ENCODE results near the gene MAN1A1. TPM values are rescaled to one million over a fixed set of nuclear protein-coding genes. Genes with fewer than 3 reads are reported as not detected.

MAN1A1 gene
- total and polyA plus RNA-seq, 2 experiments from 2014 or later: 2.0 to 8.7 TPM

DNA sequence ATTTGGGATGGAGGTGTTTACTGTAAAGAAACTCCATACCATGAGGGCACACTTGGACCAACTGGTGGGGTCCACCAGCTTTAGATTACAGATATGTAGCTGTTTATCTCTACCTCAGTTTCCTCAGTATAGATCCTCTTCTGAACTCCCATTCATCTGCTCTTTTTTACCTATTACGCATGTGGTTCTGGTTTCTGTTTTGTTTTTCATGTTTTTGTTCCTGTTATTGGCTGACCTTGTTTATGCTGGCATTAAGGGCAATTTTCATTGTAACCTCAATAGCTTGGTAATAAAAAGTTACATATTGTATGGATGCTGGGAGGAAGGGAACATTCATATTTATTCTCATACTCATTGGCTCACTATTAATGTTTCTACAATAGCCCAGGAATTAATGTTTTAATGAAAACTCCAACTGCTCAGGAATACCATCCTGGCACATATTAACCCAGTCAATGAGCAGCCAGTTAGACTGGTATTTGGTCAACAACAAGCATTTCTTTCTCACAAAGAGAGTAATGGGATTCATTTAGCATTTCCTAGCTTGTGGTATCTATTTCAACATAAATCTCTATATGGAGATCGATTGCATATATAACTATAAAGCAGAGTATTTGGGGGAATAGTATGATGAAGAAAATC is 187.3 kb downstream of the MAN1A1 start:
- H3K36me3 ChIP-seq (ENCODE audit: insufficient read depth): no peaks in the 10 kb centered on the region
- no peaks in the 10 kb centered on the region for H3K27me3 ChIP-seq (ENCODE audit: insufficient read depth)
- no peaks in the 10 kb centered on the region for H4K20me1 ChIP-seq (replicated peaks; ENCODE audit: insufficient read depth)
- DNase-seq (ENCODE audit: low spot score) (no peak), ATAC-seq (no peak)
- no peaks in the 10 kb centered on the region for H3K79me2 ChIP-seq (replicated peaks; ENCODE audit: insufficient read depth)
- 0 out of 2 replicates have a peak, but pooled peaks cover 4% of the 10 kb centered on the region for H3K9me2 ChIP-seq (ENCODE audit: insufficient read depth)
- no peaks in the 10 kb centered on the region for H3K36me3 Mint-ChIP-seq (ENCODE audit: low read depth)
- TF ChIP-seq ZNF114 (CRISPR knock-in tag; IDR thresholded peaks at IDR 0.05) (no peak), CREB1 (CRISPR knock-in tag; IDR thresholded peaks at IDR 0.05; ENCODE audit: low read depth) (no peak), JUNB (IDR thresholded peaks at IDR 0.05; ENCODE audit: unreplicated experiment) (no peak), STAT1 (IDR thresholded peaks at IDR 0.05; ENCODE audit: unreplicated experiment) (no peak), ZNF331 (CRISPR knock-in tag; IDR thresholded peaks at IDR 0.05; ENCODE audit: low read depth) (no peak), NANOG (IDR thresholded peaks at IDR 0.05; ENCODE audit: borderline replicate concordance) (no peak), EZH2phosphoT487 (IDR thresholded peaks at IDR 0.05; ENCODE audit: unreplicated experiment) (no peak), POLR2AphosphoS5 (IDR thresholded peaks at IDR 0.05; ENCODE audit: low read depth) (no peak), EZH2 (IDR thresholded peaks at IDR 0.05; ENCODE audit: low read depth, unreplicated experiment) (no peak)
- TF ChIP-seq, protein P1, sequence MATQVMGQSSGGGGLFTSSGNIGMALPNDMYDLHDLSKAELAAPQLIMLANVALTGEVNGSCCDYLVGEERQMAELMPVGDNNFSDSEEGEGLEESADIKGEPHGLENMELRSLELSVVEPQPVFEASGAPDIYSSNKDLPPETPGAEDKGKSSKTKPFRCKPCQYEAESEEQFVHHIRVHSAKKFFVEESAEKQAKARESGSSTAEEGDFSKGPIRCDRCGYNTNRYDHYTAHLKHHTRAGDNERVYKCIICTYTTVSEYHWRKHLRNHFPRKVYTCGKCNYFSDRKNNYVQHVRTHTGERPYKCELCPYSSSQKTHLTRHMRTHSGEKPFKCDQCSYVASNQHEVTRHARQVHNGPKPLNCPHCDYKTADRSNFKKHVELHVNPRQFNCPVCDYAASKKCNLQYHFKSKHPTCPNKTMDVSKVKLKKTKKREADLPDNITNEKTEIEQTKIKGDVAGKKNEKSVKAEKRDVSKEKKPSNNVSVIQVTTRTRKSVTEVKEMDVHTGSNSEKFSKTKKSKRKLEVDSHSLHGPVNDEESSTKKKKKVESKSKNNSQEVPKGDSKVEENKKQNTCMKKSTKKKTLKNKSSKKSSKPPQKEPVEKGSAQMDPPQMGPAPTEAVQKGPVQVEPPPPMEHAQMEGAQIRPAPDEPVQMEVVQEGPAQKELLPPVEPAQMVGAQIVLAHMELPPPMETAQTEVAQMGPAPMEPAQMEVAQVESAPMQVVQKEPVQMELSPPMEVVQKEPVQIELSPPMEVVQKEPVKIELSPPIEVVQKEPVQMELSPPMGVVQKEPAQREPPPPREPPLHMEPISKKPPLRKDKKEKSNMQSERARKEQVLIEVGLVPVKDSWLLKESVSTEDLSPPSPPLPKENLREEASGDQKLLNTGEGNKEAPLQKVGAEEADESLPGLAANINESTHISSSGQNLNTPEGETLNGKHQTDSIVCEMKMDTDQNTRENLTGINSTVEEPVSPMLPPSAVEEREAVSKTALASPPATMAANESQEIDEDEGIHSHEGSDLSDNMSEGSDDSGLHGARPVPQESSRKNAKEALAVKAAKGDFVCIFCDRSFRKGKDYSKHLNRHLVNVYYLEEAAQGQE (IDR thresholded peaks at IDR 0.05; ENCODE audit: unreplicated experiment): no peak
- TF ChIP-seq, protein P2, sequence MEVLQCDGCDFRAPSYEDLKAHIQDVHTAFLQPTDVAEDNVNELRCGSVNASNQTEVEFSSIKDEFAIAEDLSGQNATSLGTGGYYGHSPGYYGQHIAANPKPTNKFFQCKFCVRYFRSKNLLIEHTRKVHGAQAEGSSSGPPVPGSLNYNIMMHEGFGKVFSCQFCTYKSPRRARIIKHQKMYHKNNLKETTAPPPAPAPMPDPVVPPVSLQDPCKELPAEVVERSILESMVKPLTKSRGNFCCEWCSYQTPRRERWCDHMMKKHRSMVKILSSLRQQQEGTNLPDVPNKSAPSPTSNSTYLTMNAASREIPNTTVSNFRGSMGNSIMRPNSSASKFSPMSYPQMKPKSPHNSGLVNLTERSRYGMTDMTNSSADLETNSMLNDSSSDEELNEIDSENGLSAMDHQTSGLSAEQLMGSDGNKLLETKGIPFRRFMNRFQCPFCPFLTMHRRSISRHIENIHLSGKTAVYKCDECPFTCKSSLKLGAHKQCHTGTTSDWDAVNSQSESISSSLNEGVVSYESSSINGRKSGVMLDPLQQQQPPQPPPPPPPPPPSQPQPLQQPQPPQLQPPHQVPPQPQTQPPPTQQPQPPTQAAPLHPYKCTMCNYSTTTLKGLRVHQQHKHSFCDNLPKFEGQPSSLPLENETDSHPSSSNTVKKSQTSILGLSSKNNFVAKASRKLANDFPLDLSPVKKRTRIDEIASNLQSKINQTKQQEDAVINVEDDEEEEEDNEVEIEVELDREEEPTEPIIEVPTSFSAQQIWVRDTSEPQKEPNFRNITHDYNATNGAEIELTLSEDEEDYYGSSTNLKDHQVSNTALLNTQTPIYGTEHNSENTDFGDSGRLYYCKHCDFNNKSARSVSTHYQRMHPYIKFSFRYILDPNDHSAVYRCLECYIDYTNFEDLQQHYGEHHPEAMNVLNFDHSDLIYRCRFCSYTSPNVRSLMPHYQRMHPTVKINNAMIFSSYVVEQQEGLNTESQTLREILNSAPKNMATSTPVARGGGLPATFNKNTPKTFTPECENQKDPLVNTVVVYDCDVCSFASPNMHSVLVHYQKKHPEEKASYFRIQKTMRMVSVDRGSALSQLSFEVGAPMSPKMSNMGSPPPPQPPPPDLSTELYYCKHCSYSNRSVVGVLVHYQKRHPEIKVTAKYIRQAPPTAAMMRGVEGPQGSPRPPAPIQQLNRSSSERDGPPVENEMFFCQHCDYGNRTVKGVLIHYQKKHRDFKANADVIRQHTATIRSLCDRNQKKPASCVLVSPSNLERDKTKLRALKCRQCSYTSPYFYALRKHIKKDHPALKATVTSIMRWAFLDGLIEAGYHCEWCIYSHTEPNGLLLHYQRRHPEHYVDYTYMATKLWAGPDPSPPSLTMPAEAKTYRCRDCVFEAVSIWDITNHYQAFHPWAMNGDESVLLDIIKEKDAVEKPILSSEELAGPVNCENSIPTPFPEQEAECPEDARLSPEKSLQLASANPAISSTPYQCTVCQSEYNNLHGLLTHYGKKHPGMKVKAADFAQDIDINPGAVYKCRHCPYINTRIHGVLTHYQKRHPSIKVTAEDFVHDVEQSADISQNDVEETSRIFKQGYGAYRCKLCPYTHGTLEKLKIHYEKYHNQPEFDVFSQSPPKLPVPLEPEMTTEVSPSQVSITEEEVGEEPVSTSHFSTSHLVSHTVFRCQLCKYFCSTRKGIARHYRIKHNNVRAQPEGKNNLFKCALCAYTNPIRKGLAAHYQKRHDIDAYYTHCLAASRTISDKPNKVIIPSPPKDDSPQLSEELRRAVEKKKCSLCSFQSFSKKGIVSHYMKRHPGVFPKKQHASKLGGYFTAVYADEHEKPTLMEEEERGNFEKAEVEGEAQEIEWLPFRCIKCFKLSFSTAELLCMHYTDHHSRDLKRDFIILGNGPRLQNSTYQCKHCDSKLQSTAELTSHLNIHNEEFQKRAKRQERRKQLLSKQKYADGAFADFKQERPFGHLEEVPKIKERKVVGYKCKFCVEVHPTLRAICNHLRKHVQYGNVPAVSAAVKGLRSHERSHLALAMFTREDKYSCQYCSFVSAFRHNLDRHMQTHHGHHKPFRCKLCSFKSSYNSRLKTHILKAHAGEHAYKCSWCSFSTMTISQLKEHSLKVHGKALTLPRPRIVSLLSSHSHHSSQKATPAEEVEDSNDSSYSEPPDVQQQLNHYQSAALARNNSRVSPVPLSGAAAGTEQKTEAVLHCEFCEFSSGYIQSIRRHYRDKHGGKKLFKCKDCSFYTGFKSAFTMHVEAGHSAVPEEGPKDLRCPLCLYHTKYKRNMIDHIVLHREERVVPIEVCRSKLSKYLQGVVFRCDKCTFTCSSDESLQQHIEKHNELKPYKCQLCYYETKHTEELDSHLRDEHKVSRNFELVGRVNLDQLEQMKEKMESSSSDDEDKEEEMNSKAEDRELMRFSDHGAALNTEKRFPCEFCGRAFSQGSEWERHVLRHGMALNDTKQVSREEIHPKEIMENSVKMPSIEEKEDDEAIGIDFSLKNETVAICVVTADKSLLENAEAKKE (CRISPR knock-in tag; IDR thresholded peaks at IDR 0.05): no peak
- TF ChIP-seq, protein P3, sequence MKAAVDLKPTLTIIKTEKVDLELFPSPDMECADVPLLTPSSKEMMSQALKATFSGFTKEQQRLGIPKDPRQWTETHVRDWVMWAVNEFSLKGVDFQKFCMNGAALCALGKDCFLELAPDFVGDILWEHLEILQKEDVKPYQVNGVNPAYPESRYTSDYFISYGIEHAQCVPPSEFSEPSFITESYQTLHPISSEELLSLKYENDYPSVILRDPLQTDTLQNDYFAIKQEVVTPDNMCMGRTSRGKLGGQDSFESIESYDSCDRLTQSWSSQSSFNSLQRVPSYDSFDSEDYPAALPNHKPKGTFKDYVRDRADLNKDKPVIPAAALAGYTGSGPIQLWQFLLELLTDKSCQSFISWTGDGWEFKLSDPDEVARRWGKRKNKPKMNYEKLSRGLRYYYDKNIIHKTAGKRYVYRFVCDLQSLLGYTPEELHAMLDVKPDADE (IDR thresholded peaks at IDR 0.05): no peak
- TF ChIP-seq, protein P4, sequence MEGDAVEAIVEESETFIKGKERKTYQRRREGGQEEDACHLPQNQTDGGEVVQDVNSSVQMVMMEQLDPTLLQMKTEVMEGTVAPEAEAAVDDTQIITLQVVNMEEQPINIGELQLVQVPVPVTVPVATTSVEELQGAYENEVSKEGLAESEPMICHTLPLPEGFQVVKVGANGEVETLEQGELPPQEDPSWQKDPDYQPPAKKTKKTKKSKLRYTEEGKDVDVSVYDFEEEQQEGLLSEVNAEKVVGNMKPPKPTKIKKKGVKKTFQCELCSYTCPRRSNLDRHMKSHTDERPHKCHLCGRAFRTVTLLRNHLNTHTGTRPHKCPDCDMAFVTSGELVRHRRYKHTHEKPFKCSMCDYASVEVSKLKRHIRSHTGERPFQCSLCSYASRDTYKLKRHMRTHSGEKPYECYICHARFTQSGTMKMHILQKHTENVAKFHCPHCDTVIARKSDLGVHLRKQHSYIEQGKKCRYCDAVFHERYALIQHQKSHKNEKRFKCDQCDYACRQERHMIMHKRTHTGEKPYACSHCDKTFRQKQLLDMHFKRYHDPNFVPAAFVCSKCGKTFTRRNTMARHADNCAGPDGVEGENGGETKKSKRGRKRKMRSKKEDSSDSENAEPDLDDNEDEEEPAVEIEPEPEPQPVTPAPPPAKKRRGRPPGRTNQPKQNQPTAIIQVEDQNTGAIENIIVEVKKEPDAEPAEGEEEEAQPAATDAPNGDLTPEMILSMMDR (conservative IDR thresholded peaks at IDR 0.05; ENCODE audit: low read depth in 2 of 2): no peak
- no peak overlapping the region for H3K27ac Mint-ChIP-seq
- no peaks in the 10 kb centered on the region for H3K27me3 Mint-ChIP-seq (ENCODE audit: insufficient read depth, low read depth, poor library complexity)
- no peak overlapping the region for H3K4me3 Mint-ChIP-seq
- no peak overlapping the region for H3K4me3 ChIP-seq
- no peaks in the 10 kb centered on the region for H3K9me3 Mint-ChIP-seq
- no peak overlapping the region for H3K4me2 ChIP-seq
- no peaks in the 10 kb centered on the region for H3K4me1 ChIP-seq (ENCODE audit: insufficient read depth)
- H3K4me1 Mint-ChIP-seq: no peaks in the 10 kb centered on the region
- no peaks in the 10 kb centered on the region for H3F3A ChIP-seq (replicated peaks; ENCODE audit: low read depth)
- H3K27ac ChIP-seq (ENCODE audit: low read depth): no peak overlapping the region
- H2AFZ ChIP-seq: no peak overlapping the region
